GM18867 (cell line): ENCODE measurements around the gene OTOP2.

ENCODE experiments used
- ATAC-seq: cut with Tn5 transposase; IDR thresholded peaks from one replicate; pipeline ENCODE4 v1.9.1; 2021; ENCODE audit warnings: mild to moderate bottlenecking, moderate library complexity; ENCODE audit not compliant: unreplicated experiment

OTOP2 gene

GRCh38 chr17:74950207-74950606, 26.1 kb downstream of the OTOP2 start:
- no peak for ATAC-seq

DNA sequence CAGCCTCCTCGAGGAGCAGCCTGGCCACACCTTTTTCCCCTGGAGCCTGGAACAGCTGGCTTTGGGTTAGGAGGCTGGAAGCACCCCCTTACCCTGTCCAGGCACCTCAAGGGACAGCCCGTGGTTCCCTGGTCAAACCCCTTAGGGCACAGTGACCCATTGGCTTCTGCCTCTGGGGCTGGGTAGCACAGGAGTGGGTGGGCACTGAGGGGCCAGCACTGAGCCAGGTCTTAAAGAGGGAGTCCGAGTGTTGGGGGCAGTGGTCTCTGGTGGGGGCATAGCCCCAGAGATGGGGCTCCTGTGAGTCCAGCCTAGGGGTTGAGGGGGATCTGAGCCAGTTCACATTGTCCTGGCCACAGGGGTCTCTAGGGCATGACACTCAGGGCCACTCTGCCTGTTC, 27.0 kb downstream of the OTOP2 start:
- no peak for ATAC-seq

DNA sequence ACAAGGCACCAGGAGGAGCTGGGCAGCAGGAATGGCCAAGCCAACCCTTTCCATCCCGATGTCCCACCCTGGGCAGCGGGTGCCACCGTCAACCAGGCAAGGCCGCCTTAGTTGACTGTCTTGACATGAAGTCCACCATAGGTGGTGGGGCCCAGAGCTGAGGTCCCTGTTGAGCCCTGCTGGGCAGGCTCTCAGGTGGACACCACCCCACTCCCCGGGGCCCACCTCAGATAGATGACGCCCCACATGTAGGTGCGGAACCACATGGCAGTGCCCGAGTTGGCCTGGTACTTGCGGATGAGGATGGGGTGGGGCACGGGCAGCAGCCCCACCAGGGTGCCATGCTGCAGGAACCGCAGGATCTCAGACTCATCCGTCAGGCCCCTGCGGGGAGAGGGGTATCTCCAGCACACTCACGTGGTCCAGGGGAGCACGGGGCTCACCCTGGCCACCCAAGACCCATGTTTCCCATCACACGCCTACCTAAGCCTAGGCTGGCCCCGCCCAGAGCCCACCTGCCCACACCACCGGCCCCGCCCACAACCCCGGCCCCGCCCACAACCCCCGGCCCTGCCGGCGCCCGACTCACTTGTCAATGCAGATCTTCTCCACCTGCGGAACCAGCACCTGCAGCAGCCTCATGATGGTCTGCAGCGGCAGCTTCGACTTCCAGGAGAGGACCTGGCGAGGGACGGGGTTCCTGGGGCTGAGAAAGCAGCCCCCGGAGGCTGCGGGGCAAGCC, 27.8 kb downstream of the OTOP2 start:
- ATAC-seq = no peak

DNA sequence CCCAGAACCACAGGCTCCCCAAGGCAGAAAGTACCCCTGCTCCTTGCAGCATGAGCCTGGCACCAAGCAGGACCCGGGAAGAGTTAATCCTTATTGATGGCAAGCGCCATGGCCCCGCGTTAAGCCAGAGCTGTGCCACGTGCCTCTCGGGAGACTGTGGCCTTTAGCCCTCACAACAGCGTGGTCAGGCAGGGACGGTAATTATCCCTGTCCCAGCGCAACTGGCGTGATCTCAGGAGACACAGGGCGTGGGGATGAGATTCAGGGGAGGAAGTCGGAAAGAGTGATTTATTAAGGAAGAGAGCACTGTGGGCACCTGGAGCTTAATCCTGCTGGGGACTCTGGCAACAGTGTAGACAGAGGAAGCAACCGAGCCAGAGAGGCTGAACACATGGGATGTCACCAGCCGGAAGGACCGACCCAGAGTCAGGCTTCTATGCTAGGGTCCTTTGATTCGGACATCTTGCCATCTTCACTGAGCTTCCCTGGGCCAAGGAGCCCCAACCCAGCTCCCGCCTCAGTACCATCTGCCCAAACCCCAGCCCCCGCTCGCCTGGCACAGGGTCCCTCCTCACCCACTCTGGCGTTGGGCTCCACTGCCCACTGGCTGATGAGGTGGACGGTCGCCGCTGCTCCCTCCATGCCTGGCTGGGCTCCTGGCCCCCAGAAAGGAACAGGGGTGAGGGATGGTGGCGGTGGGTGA, 28.5 kb downstream of the OTOP2 start:
- ATAC-seq = no peak

DNA sequence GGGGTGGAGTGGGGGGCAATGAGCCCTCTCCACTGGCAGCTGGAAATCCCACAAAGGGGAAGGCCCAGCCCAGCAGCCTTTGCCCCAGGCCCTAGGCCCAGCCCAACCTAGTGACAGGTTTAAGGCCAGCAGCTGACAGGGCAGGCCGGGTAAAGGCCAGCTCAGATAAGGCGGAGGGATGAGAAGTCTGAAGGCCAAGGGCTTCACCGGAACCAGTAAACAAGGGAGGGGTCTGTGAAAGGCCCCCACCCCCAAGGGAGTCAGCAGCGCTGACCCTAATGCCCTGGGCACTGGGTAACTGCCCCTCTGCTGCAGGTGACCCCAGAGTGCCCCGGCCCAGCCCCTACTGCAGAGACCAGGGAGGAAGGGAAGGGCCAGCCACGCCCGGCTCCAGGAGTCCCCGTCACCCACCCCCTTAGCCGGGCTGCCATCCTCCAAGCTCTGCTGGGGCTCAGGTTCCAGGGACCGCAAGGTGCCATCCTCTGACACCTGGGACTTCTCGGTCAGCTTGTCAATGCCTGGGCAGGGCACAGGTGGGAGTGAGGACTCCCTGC, 29.1 kb downstream of the OTOP2 start:
- ATAC-seq = no peak

GRCh38 chr17:74954115-74954514, 30.0 kb downstream of the OTOP2 start:
- ATAC-seq = no peak

DNA sequence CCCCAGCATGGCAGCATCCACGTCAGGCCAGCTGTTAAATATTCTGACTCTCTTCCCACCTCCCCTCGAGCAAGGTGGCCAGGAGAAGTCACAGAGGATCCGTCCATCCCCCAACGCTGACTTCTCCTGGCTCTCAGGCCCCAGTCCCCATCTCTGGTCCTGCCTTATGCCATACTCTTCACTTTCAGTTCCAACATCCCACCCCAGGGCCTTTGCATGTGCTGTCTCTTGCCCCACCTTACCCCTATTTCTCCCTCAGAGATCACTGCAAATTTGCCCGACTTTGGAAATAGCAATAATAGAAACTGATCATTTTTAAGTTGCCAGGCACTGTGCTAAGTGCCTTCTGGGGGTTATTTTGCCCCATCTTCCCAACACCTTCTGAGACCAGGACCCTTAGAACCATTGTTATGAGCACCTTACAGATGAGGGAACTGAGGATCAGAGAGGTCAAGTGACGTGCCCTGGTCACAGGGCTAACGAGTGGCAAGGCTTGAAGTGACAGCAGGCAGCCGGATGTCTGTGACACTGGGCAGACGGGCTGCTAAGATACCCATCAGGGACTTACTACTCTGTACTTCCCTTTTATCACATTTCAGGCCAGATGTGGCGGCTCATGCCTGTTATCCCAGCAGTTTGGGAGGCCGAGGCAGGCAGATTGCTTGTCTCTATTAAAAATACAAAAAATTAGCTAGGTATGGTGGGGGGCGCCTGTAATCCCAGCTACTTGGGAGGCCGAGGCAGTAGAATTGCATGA, 30.8 kb downstream of the OTOP2 start:
- ATAC-seq = no peak

- no peak for ATAC-seq
Observed at GRCh38 chr17:74956093-74956492, 32.0 kb downstream of the OTOP2 start.

- ATAC-seq = no peak
Observed at GRCh38 chr17:74957935-74958740, 34.1 kb downstream of the OTOP2 start.

GRCh38 chr17:74959826-74960515, 35.9 kb downstream of the OTOP2 start:
- ATAC-seq = no peak

- ATAC-seq = no peak
Observed at GRCh38 chr17:74960570-74961342, 36.7 kb downstream of the OTOP2 start.

DNA sequence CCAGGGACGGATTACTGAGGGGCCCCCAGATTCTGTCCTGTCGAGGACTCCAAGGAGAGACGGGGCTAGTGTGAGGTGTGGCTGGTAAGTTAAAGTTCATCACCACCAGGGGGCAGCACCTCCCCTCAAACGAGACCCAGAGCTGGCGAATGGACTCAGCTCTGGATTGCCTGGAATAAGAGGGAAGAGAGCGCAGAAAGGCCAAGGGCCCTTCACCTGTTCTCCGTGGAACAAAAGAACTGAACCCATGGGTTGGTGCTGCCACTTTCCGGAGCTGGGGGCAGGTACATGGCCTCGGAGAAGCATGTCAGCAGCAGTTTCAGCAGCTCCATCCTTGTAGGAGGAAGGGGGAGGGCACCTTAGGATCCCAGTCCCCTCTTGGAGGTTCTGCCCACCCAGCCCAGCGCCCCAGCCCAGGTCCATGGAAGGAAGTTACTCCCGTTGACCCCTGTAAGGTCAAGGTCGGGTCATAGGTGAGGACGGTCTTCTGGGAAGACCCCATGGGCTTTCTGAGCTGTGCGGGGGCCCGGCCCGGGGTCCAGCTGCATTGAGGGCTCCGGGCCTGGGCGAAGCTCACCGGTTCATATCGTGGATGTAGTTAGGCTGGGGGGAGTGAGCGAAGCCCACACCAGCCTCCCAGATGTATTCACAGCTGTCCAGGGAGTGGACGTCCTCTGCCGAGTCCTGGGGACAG, 37.7 kb downstream of the OTOP2 start:
- ATAC-seq = no peak

GRCh38 chr17:74962622-74963394, 38.7 kb downstream of the OTOP2 start:
- no peak for ATAC-seq

- ATAC-seq = no peak
Observed at GRCh38 chr17:74963656-74964055, 39.6 kb downstream of the OTOP2 start.

DNA sequence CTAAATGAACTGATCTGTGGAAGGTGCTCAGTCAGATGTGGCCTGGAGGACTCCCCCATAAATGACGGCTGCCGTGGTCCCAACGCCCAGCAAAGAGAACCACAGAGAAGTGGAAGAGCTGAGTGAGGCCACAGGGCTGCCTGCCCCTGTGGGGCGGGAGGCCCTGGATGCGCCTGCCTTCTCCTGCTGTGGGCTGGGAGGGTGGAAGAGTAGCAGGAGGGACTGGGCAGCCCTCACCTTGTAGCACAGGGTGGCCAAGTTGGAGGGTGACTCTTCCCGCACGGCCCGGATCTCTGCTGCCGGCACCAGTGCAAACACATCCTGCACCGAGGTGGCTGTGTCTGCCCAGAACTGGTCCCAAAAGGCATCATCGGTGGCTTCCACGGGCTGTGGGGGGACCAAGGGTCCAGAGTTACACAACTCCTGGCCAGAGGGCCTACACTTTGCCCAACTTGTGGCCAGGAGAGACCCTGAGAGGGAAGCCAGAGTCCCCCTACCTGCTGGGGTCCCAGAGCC, 40.2 kb downstream of the OTOP2 start:
- ATAC-seq = no peak

GRCh38 chr17:74964988-74965622, 41.0 kb downstream of the OTOP2 start:
- no peak for ATAC-seq

- no peak for ATAC-seq
Observed at GRCh38 chr17:74968361-74968780, 44.3 kb downstream of the OTOP2 start.
